Activated CD4-positive, alpha-beta T cell treated with anti-CD3 and anti-CD28 coated beads for 24 hours (primary cell): ENCODE measurements around the gene SPTBN1.

Experiments
- DNase-seq, 2 donors: peaks; one replicate each; pipeline ENCODE4 v3.0.0-alpha.2; 2020; ENCODE audit warnings: low read depth in 2 of 2

SPTBN1 gene

DNA sequence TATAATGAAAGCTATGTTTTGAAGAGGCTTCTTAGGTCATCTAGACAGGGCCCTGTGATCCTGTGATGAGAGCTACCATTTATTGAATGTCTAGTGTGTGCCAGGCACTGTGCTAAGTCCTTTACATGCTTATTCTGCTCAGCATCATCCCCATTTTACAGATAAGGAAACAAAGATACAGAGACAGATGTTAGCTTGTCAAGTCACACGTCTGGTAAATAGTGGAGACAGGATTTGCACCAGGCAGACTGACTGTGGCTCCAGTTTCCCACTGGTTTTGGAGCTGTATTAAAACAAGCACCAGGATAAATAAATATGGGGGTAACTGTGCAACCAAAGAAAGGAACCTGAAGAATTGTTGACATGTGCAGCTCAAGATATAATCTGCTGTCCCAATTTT is 248.1 kb downstream of the SPTBN1 start:
- DNase-seq: no peak

DNA sequence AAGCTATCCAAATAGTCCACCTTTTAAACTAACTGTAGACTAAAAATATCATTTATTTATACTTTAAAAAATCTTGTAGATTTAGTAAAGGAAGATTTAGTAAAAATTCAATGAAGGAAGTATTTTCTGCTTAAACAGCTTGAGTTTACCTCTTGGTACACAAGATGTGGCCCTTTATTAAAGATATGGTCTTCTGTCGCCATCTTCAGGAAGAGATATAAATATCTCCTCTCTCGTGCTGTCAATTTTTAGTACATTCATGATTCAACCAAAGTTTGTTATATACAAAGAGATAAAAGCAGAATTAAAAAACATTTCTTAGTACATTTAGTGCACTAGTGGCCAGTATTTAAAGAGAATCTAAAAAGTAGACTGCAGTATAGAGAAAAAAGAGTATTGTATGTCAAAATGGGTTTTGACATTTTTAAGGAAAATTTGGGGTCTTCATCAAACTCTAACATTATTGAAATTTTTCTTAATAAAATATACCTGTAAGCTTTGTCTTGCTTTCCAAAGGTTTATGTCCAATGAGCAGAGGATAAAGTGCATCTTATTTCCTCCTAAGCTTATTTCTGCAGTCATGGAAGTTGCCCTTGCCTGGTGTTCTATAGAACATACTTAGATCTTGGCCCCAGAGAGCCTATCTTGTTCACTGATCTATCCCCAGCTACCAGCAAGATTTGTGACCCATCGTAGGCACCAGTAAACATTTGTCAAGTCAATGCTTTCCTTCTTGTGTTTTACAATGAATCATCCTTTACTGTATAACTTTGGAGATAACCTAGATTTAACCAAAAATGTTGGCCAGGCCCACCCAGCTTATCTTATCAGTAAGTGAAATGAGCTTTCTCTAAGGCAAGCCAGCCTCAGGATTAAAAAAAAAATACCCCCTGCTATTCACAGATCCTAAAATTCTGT is 248.8 kb downstream of the SPTBN1 start:
- DNase-seq: no peak

DNA sequence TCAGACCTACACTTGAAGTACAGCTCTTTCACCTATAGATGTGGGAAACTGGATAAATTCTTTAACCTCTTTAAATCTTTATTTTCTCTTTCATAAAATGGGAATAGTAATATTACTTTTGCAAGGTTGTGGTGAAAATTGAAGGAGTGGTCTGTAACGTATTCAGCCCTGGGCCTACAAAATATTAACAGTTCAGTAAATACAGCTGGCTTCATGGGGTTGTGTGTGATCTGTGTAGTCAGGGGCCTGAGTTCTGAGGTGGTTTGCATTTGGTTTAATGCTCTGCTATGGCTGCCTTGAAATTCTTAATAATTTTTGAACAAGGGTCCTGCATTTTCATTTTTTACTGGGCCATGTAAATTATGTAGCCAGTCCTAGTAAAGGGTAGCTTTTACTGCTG is 250.5 kb downstream of the SPTBN1 start:
- DNase-seq: no peak

DNA sequence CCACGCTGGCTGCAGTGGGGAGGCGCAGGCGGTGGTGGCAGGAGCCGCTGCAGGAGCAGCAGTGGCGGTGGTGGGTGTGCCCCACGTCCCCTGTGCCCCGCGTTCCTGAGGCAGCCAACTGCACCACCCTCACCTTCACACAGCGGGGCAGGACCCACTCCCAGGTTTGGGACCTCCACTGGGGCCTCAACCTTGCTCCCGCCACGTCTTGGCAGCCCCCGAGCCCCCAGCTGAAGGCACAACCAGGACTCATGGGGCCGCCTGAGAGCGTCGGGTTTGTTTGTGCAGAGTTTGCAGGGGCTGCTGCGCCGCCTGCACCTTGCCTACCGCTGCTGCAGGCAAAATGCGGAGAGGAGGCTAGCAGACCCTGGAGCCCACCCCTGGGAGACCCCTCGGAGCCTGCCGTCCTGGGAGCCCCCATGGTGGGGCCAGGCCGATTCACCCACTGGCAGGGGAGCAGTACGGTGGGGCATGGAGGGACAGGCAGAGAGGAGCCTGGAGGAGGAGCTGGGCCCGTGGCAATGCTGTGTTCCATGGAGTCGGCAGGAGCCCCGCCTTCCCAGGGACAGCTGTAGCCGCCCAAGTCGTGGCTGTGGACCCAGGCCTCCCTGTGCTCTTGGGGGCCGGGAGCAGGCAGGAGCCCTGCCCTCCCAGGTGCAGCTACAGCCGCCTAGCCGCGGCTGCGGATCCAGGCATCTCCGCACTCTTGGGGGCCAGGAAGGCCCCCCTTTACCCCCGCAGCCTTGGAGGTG is 252.6 kb downstream of the SPTBN1 start:
- no peak for DNase-seq

DNA sequence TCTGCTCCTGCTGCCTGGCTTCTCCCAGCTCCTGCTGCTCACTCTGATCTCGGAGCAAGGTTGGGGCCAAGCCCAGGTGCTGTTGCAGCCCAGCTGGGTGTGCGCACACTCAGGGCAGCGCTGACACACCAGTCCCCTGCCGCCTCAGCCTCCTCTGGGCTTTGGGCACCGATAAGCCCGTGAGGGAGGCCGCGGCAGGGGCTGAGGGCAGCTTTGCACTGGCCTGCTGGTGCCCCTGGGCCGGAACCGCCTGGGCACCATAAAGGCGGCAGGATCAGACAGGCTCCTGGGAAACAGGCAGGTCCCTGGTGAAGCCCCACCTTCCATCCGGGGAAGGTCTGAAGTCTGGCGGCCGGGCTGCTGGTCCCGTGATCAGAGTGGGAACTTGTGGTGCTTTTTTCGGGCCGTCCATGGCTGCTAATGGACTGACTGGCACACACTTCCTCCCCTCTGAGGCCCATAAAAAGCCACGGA is 253.2 kb downstream of the SPTBN1 start:
- DNase-seq: no peak

DNA sequence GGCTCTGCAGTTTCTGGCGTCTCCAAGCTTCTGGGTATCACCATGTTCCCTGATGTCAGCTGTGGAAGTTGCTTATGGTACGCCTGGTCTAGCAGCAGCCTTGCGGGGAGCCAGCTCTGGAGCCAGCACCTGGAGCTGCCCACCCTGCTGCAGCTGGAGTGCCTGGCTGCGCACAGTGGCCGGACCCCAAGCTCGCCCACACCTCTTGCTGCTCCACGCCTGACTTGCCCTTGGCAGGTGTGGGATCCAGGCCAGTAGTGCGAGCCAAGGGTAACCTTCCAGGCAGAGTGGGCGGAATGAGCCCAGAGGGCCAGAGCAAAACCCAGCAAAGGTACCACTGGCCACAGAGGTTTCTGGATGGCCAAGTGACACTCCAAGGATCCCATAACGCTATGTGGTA is 254.1 kb downstream of the SPTBN1 start:
- no peak for DNase-seq

DNA sequence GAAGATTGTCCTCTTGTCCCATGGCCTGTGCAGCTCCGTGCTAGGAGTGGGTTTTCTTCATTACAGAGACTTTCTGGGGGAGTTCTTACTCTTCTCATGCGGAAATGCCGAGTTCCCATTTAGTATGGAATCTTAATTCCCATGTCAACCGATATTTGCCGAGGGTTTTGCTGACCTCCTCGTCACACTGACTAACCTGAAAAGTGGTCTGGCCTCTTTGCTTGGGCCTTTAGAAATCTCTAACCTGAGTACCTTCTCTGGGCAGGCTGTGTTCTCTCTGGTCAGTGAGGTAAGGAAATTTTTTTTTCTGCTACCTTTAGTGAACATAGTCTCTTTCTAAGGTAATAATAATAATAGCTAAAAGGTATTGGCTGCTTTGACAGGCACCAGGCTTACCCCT is 256.4 kb downstream of the SPTBN1 start:
- DNase-seq: no peak

DNA sequence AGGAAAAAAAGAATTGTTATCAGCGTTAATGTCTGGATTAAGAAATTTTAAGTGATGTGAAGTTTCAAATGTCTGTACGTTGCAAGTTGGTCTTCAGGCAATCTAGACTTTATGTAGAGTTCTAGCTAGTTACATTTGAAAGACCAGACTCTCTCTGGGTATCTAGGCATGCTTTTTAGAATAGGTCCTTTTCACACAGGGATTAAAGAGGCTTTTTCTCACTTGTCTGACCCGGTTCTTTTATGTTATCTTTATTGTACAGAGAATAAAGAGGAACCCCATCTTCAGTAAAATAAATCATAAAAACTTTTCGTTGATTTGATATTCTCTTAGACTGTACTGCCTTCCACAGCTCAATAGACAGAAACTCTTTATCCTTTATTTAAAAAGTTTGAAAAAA is 258.9 kb downstream of the SPTBN1 start:
- no peak for DNase-seq

DNA sequence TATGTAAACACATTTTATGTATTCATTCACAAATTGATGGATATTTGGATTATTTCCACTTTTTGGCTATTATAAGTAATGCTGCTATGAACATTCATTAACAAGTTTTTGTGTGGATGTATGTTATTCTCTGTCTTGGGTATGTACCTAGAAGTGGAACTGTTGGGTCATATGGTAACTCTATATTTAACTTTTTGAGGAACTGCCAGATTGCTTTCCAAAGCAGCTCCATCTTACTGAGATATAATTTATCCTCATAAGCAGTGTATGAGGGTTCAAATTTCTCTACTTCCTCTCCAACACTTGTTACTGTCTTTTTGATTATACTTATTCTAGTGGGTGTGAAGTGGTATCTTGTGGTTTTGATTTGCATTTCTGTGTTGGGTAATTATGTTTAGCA is 260.2 kb downstream of the SPTBN1 start:
- no peak for DNase-seq

DNA sequence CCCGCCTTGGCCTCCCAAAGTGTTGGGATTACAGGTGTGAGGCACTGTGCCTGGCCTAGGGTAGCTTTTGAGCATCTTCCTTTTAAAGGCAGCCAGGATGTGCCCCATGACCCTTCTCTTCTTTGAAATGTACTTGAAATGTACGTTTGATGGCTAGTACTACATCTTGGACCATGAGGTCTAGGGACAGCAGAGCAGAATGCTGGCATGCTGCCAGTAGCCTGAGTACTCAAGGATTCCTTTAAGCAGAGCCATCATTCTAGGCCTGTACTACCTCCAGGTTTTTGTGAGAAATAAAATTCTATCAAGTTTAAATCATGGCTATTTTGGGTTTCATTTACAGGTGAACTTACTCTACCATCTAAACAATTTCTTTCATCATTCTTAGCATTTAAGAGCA is 264.4 kb downstream of the SPTBN1 start:
- DNase-seq: no peak
